Liver (tissue), 9 donors: Measurements from ENCODE around the gene TSPAN17. TPM values are rescaled to one million over a fixed set of nuclear protein-coding genes. Genes with fewer than 3 reads are reported as not detected.
A peak's percentile ranks its signal among the peaks of the same experiment; 100 is the strongest.

Experiments
- DNase-seq: peaks from one replicate; pipeline ENCODE4 v3.0.0-alpha.2; 2017; ENCODE audit warnings: low spot score
- H3K27ac ChIP-seq, 2 donors: one replicate each; pipeline ENCODE4 v1.7.0; 2013; ENCODE audit warnings: inconsistent platforms in 2 of 2, low read length in 2 of 2, control low read depth in 1 of 2, low read depth in 1 of 2, mild to moderate bottlenecking in 1 of 2
- H3K27me3 ChIP-seq, 4 donors: one replicate each; pipeline versions ENCODE4 v1.6.1 to v1.7.0; 2013; ENCODE audit warnings: low read length in 3 of 4, inconsistent platforms in 1 of 4, mild to moderate bottlenecking in 1 of 4, moderate library complexity in 1 of 4; ENCODE audit not compliant: control insufficient read depth in 4 of 4, insufficient read depth in 4 of 4
- H3K36me3 ChIP-seq, 4 donors: one replicate each; pipeline versions ENCODE4 v1.6.1 to v1.7.0; 2013; ENCODE audit warnings: low read length in 3 of 4, mild to moderate bottlenecking in 3 of 4, low read depth in 1 of 4, moderate library complexity in 1 of 4; ENCODE audit not compliant: control insufficient read depth in 4 of 4, insufficient read depth in 3 of 4
- H3K4me1 ChIP-seq, 4 donors: one replicate each; pipeline versions ENCODE4 v1.6.1 to v1.7.0; 2013; ENCODE audit warnings: low read length in 3 of 4, mild to moderate bottlenecking in 3 of 4, moderate library complexity in 1 of 4; ENCODE audit not compliant: control insufficient read depth in 4 of 4, insufficient read depth in 4 of 4
- H3K4me3 ChIP-seq, 3 donors: one replicate each; pipeline versions ENCODE4 v1.6.1 to v1.7.0; 2013; ENCODE audit warnings: low read length in 3 of 3, control low read depth in 1 of 3, low read depth in 1 of 3, mild to moderate bottlenecking in 1 of 3
- H3K9ac ChIP-seq, 2 donors: one replicate each; pipeline ENCODE4 v1.7.0; 2013; ENCODE audit warnings: low read length in 2 of 2, mild to moderate bottlenecking in 2 of 2, moderate library complexity in 2 of 2, control low read depth in 1 of 2, low read depth in 1 of 2
- H3K9me3 ChIP-seq, 4 donors: one replicate each; pipeline versions ENCODE4 v1.6.1 to v1.7.0; 2013; ENCODE audit warnings: low read length in 3 of 4; ENCODE audit not compliant: control insufficient read depth in 4 of 4
- CTCF ChIP-seq: fragments of 150-350 bp; IDR thresholded peaks from 2 replicates; pipeline ENCODE4 v1.5.1; 2017; ENCODE audit warnings: improper control_type of control experiment, low read depth, low read length; ENCODE audit not compliant: missing input control
- EGR1 ChIP-seq, 2 donors: IDR thresholded peaks; 2 replicates each; pipeline ENCODE4 v1.6.1; 2016 to 2018; ENCODE audit warnings: antibody characterized with exemption in 2 of 2, low read depth in 2 of 2
- FOXA1 ChIP-seq: IDR thresholded peaks from 2 replicates; pipeline ENCODE4 v1.6.1; 2016; ENCODE audit warnings: antibody characterized with exemption
- FOXA2 ChIP-seq: IDR thresholded peaks from 2 replicates; pipeline ENCODE4 v1.6.1; 2016; ENCODE audit warnings: antibody characterized with exemption
- JUND ChIP-seq, 2 donors: IDR thresholded peaks; 2 replicates each; pipeline ENCODE4 v1.6.1; 2016; ENCODE audit warnings: antibody characterized with exemption in 2 of 2
- RAD21 ChIP-seq, 2 donors: IDR thresholded peaks; 2 replicates each; pipeline ENCODE4 v1.6.1; 2016; ENCODE audit warnings: antibody characterized with exemption in 2 of 2, mild to moderate bottlenecking in 2 of 2
- SP1 ChIP-seq: IDR thresholded peaks from 2 replicates; pipeline ENCODE4 v1.6.1; 2018; ENCODE audit warnings: antibody characterized with exemption, mild to moderate bottlenecking
- TAF1 ChIP-seq: conservative IDR thresholded peaks from 2 replicates; pipeline ENCODE4 v1.6.1; 2016; ENCODE audit warnings: antibody characterized with exemption, mild to moderate bottlenecking
- YY1 ChIP-seq: IDR thresholded peaks from 2 replicates; pipeline ENCODE4 v1.6.1; 2016; ENCODE audit warnings: antibody characterized with exemption, mild to moderate bottlenecking
- ZBTB33 ChIP-seq: IDR thresholded peaks from 2 replicates; pipeline ENCODE4 v1.6.1; 2016; ENCODE audit warnings: antibody characterized with exemption
- whole genome bisulfite sequencing: extraction: QIAGEN DNeasy Blood & Tissue Kit; methylation state at CpG from one replicate; pipeline ENCODE4 v1.1.7; 2013; 5-methylcytosine and 5-hydroxymethylcytosine counted together
- polyA plus RNA-seq, 2 donors: library from polyadenylated mRNA; stranded (reverse) in 1 of 2; unstranded in 1 of 2; fragments of 200-250 nt in 1 of 2; fragments of >200 nt in 1 of 2; fragmentation: Nextera tagmentation in 1 of 2; extraction: Ambion mirVana in 1 of 2; gene quantifications; one replicate each; pipeline versions ENCODE4 v1.2.1 to v1.2.3, GENCODE V29; 2013 to 2015
- total RNA-seq, 2 donors: library from RNA; depleted of rRNA; stranded (reverse); fragments of >200 nt; gene quantifications; one replicate each; pipeline ENCODE4 v1.2.3, GENCODE V29; 2014
- TF ChIP-seq, protein P1 (sequence below): IDR thresholded peaks from 2 replicates; pipeline ENCODE4 v1.6.1; 2016; ENCODE audit warnings: antibody characterized with exemption
- TF ChIP-seq, protein P2 (sequence below): IDR thresholded peaks from 2 replicates; pipeline ENCODE4 v1.6.1; 2016; ENCODE audit warnings: antibody characterized with exemption
- TF ChIP-seq, protein P3 (sequence below): IDR thresholded peaks from 2 replicates; pipeline ENCODE4 v1.6.1; 2016; ENCODE audit warnings: antibody characterized with exemption, mild to moderate bottlenecking
- donor health status: healthy.
- donor health status: healthy.
- donor health status: healthy.
- donor health status: healthy.
- donor health status: healthy.

Gene TSPAN17
- total and polyA plus RNA-seq, 4 donors, result 5.7 to 43.4 (median 16.2) TPM

DNA sequence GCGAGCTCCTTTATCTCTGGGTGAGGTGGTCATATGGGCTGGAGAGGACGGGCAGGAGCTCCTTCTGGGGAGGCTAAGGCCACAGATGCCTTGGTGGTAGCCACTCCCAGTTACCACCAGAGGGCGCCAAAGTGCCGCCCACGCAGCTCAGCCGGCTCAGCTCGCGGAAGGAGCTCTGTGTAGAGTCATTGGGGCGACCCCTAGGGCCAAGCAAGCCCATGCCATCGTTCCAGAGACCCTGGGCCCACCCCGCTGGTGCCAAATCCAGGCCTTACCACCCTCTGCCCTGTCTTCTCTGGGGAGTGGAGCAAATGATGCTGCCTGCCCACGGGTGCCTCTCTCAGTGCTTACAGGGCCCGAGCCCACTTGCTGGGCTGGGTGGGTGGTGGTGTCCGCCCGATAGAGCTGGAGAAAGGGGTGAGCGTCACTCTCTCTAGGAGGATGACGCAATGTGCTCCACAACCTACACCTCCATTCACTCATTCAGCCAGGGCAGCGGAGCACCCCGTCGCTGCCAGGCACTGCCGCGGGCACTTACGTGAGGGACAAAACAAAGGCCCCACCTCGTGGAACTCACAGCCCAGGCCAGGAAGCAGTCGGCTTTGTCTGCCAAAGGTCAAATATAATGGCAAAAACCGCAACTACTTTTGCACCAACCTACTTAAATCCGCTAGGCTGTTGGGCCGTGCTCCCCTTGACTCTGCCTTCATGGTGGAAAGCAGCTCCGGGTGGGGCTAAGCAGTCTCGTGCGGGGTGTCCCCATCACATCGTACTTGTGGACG is 13.8 kb downstream of the TSPAN17 start:
- 51% methylated on average over 33 of the region's 33 CpGs for WGBS
- Histone ChIP-seq H3K4me3 (no peak overlapping the region), H3K27ac (no peak overlapping the region), H3K9ac (no peak overlapping the region), H3K27me3 (no peaks in the 10 kb centered on the region), H3K36me3 (no peaks in the 10 kb centered on the region), H3K4me1 (peaks cover 2 to 26% (median 20%) of the 10 kb centered on the region in 4 donors), H3K9me3 (no peaks in the 10 kb centered on the region)
- DNase-seq, result peak; percentile 81
- peak; percentile 92 for TF ChIP-seq CTCF
- no peak for TF ChIP-seq YY1
- peak; percentile 84 to 91 for TF ChIP-seq RAD21 (IDR thresholded peaks at IDR 0.05)
- TF ChIP-seq FOXA2, result no peak
- TF ChIP-seq FOXA1, result no peak
- TF ChIP-seq EGR1 (IDR thresholded peaks at IDR 0.05; ENCODE audit: low read depth in 2 of 2), result peak; percentile 87

GRCh38 chr5:176661676-176662075 is 14.4 kb downstream of the TSPAN17 start:
- TF ChIP-seq, protein P1, sequence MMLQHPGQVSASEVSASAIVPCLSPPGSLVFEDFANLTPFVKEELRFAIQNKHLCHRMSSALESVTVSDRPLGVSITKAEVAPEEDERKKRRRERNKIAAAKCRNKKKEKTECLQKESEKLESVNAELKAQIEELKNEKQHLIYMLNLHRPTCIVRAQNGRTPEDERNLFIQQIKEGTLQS, result no peak
- WGBS, result 80% methylated on average over 10 of the region's 10 CpGs
- Histone ChIP-seq H3K4me1 (peaks cover 2 to 26% (median 20%) of the 10 kb centered on the region in 4 donors), H3K4me3 (no peak overlapping the region), H3K9me3 (no peaks in the 10 kb centered on the region), H3K27ac (no peak overlapping the region), H3K36me3 (no peaks in the 10 kb centered on the region), H3K9ac (no peak overlapping the region), H3K27me3 (no peaks in the 10 kb centered on the region)
- no peak for DNase-seq

DNA sequence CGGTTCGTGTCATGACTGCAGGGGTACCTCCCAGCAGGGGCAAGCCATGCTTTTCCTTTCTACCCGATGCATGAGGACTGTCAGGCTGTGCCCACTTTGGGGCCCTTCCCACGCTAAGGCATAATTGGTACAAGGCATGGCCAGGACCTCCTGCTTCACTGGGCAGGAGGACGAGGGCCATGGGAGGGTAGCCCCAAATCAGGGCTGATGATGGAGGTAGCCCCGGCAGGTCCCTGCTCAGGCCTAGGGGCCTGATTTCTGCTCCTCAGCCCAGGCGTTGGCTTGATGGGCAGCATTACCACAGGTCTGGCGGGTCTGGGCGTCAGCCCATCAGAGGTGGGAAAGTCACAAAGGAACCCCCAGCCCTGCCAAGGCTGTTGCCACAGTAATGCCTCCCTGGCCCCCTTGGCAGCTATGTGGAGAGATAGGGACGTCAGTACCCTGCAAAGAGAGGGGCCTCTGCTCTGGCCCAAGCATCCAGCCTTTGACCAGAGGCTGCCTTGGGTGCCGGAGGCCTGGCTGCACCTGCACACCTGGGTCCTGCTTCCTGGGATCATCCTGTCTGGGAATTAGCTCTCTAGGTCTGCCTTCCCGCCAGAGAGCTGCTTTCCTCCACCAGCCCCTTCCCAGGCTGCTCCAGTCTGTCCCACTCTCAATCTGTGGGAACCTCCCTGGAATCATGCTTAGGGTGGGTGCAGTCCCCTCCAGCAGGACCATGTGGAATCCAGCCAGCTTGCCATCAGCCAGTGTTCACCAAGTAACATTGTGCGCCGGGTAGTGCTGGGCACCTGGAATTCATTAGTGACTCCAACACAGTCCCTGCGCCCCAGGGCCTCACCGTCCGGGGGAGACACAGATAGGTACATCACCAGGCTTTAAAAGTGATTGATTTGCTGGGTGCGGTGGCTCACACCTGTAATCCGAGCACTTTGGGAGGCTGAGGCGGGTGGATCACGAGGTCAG is 15.4 kb downstream of the TSPAN17 start:
- H3K4me1 ChIP-seq, result peaks cover 2 to 26% (median 20%) of the 10 kb centered on the region in 4 donors
- no peak for DNase-seq
- no peaks in the 10 kb centered on the region for H3K27me3 ChIP-seq
- H3K27ac ChIP-seq, result no peak overlapping the region
- WGBS, result 91% methylated on average over 21 of the region's 21 CpGs
- H3K4me3 ChIP-seq, result no peak overlapping the region
- H3K36me3 ChIP-seq, result no peaks in the 10 kb centered on the region
- H3K9ac ChIP-seq, result no peak overlapping the region
- no peaks in the 10 kb centered on the region for H3K9me3 ChIP-seq
- no peak for TF ChIP-seq JUND (IDR thresholded peaks at IDR 0.05)
- TF ChIP-seq, protein P1, result no peak
- no peak for TF ChIP-seq CTCF
- no peak for TF ChIP-seq ZBTB33
- TF ChIP-seq SP1, result no peak
- TF ChIP-seq FOXA1, result no peak
- TF ChIP-seq EGR1 (IDR thresholded peaks at IDR 0.05; ENCODE audit: low read depth in 2 of 2), result no peak
- TF ChIP-seq TAF1, result no peak
- TF ChIP-seq, protein P2, sequence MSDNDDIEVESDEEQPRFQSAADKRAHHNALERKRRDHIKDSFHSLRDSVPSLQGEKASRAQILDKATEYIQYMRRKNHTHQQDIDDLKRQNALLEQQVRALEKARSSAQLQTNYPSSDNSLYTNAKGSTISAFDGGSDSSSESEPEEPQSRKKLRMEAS, result no peak
- TF ChIP-seq, protein P3, sequence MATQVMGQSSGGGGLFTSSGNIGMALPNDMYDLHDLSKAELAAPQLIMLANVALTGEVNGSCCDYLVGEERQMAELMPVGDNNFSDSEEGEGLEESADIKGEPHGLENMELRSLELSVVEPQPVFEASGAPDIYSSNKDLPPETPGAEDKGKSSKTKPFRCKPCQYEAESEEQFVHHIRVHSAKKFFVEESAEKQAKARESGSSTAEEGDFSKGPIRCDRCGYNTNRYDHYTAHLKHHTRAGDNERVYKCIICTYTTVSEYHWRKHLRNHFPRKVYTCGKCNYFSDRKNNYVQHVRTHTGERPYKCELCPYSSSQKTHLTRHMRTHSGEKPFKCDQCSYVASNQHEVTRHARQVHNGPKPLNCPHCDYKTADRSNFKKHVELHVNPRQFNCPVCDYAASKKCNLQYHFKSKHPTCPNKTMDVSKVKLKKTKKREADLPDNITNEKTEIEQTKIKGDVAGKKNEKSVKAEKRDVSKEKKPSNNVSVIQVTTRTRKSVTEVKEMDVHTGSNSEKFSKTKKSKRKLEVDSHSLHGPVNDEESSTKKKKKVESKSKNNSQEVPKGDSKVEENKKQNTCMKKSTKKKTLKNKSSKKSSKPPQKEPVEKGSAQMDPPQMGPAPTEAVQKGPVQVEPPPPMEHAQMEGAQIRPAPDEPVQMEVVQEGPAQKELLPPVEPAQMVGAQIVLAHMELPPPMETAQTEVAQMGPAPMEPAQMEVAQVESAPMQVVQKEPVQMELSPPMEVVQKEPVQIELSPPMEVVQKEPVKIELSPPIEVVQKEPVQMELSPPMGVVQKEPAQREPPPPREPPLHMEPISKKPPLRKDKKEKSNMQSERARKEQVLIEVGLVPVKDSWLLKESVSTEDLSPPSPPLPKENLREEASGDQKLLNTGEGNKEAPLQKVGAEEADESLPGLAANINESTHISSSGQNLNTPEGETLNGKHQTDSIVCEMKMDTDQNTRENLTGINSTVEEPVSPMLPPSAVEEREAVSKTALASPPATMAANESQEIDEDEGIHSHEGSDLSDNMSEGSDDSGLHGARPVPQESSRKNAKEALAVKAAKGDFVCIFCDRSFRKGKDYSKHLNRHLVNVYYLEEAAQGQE, result no peak
